Muscle of back (tissue), 11 donors: ENCODE results near the gene ACADS. TPM values are rescaled to one million over a fixed set of nuclear protein-coding genes. Genes with fewer than 3 reads are reported as not detected.

Experiments
- DNase-seq, 3 donors: peaks; one replicate each; pipeline versions ENCODE4 v3.0.0 to v3.0.0-alpha.2; 2013
- polyA plus RNA-seq, 10 donors: library from polyadenylated mRNA; unstranded; fragments of 120-200 nt; gene quantifications; one replicate each; pipeline ENCODE4 v1.2.1, GENCODE V29; 2013; ENCODE audit not compliant: insufficient read length in 10 of 10

Gene ACADS
- polyA plus RNA-seq, 10 donors = 13.9 to 19.1 (median 17.0) TPM

- DNase-seq = no peak
These were observed 28.3 kb upstream of the ACADS start for GRCh38 chr12:120697344-120697743.

DNA sequence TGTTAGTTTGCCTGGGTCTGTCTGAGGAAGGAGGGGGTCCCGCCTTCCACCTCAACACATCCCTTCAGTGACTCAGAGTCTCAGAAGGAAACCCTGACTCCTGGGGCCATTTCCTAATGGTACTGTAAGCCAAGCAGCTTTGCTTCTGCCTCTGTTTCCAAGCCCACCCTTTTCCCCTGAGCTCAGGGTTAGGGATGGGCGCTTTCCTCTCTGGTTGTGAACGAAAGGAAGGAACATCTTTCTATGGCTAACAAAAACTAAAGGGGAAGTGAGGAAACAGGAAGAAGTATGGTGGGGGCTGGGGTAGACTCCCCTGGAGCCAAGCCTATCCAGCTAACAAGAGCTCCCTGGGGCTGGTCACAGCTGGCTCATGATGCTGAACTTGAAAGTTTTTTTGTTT, 27.0 kb upstream of the ACADS start:
- DNase-seq = no peak

- no peak for DNase-seq
These were observed 26.1 kb upstream of the ACADS start for GRCh38 chr12:120699553-120699952.

DNA sequence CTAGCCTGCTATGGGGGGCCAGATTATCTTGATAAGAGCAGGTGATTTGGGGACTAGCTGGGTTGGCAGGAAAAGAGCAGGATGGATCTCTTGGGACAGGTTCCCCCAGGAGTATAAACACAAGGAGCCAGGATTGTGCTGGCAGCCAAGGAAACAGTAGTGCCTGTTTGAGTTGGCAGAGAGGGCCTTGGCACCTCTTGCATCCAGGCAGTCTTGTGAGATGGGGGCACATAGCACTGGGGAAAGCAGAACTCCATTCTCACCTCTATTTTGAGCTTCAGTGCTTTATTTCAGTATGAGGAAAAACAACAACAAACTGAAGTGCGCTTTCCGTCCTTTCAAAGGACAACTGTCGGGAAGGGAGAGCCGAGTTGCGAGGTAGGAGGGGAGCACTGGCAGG, 24.7 kb upstream of the ACADS start:
- no peak for DNase-seq

- no peak for DNase-seq
These were observed 23.0 kb upstream of the ACADS start for GRCh38 chr12:120702637-120703036.

- DNase-seq = no peak
These were observed 22.2 kb upstream of the ACADS start for GRCh38 chr12:120703311-120703942.

GRCh38 chr12:120705618-120706017, 20.0 kb upstream of the ACADS start:
- no peak for DNase-seq

DNA sequence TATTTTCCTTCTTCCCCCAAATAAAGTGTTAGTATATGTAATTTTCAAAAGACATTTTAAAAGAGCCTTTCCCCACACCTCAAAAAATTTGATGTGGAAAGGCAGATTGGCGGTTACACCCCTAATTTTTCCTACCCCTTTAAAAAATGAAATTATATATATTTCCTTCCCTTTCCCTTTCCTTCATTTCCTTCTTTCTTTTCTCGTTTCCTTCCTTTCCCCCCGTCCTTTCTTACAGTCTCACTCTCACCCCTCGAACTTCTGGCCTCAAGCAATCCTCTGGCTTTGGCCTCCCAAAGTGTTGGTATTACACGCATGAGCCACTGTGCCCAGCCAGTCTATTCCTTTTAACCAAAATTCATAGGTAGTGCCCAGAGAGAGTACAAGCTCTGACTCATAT, 19.6 kb upstream of the ACADS start:
- no peak for DNase-seq

- DNase-seq = no peak
These were observed 17.0 kb upstream of the ACADS start for GRCh38 chr12:120708651-120709050.

GRCh38 chr12:120710031-120710804, 15.4 kb upstream of the ACADS start, which contains the start of gene UNC119B:
UNC119B (plus strand) TSS chr12:120710458; CDS start chr12:120710475, 17 bp downstream.
- peak; percentile 52 to 94 (median 80) for DNase-seq

GRCh38 chr12:120710805-120711296, 14.8 kb upstream of the ACADS start:
- DNase-seq = peak in 1 of 3 donors; percentile 32

DNA sequence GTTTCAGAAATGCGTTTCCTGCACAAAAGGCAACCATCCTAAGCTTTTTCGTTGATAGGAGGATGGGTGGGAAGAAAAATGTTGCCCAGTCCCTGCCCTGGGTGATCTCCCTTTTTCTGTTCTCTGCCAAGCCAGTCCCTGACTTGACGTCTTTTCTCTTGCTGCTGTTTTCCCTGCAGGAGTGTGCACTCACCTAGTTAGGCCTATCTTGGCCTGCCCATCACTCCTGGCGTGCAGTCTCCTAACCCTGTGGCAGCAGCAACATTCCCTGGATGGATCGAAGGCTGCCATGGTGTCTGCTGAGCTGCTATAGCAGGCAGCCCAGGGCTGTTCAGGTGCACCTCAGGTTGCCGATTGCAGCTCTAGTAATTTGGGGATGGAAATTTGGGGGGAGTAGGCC, 14.2 kb upstream of the ACADS start:
- DNase-seq = no peak

DNA sequence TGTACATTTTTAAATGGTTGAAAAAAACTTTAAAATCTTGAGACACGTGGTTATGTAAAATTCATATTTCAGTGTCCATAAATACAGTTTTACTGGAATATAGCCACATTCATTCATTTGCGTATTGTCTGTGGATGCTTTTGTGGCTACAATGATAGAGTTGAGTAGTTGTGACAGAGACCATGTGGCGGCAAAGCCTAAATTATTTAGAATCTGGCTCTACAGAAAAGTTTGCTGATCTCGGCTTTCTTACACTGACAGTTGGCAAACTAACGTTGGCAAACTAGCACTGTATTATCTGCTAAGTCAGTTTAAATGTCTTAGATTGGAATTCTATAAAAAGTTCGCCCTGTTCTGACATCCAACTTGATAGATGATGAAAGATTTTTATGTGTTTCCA, 13.0 kb upstream of the ACADS start:
- DNase-seq = no peak

DNA sequence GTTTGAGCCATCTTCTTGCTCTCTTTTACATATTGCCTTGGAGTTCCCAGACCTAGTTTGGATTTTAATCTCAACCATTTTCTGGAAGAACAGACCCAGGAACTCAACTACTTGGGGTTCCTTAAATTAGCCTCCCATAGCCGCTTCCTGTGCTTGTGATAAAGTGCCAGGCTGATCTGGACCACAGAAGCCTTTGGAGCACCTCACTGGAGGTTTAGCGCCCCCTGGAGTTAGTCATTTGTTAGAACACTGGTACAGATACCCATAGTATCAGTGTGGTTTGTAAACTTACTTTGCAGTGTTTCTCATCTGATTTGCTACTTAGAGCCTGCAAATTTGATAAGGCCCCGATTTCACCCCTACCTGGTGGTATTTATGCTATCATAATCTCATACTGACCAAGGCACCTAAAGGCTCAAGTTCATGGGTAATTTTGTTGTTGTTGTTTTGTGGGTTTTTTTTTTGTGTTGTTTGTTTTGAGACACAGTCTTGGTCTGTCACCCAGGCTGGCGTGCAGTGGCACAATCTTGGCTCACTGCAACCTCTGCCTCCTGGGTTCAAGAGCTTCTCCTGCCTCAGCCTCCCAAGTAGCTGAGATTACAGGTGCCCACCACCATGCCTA, 11.7 kb upstream of the ACADS start:
- DNase-seq = peak; percentile 76 to 86 (median 82)

DNA sequence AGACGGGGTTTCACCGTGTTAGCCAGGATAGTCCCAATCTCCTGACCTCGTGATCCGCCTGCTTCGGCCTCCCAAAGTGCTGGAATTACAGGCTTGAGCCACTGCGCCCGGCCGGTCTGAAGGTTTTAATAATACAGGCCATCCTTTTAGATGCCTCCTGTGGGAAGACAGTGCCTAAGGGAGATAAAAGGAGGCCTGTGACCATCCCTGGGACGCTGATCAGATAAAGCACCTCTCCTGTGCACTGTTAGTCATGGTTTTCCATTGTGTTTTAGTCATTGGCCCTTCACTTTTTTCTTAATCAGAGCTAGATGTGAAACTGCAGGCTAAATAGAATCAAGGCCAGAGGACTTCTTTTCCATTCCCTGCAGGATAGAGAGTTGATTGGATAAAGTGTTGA, 7.6 kb upstream of the ACADS start:
- no peak for DNase-seq

DNA sequence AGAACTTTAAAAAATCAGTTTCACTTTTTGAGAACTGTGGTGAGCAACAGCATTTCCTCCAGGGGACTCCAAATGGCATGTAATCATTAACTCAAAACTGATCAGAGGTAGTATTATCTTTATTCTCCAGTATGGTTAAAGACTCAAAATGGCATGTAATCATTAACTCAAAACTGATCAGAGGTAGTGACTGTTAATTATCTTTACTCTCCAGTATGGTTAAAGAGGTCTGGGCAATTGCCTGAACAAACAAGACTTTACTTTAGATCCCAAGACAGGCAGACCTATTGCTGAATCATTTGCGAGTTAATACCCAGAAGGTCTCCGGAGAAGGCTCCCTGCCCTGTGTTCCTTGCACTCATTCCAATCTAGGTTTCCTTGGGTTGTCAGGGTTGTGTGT, 6.6 kb upstream of the ACADS start:
- no peak for DNase-seq

- no peak for DNase-seq
These were observed 6.0 kb upstream of the ACADS start for GRCh38 chr12:120719496-120720233.

DNA sequence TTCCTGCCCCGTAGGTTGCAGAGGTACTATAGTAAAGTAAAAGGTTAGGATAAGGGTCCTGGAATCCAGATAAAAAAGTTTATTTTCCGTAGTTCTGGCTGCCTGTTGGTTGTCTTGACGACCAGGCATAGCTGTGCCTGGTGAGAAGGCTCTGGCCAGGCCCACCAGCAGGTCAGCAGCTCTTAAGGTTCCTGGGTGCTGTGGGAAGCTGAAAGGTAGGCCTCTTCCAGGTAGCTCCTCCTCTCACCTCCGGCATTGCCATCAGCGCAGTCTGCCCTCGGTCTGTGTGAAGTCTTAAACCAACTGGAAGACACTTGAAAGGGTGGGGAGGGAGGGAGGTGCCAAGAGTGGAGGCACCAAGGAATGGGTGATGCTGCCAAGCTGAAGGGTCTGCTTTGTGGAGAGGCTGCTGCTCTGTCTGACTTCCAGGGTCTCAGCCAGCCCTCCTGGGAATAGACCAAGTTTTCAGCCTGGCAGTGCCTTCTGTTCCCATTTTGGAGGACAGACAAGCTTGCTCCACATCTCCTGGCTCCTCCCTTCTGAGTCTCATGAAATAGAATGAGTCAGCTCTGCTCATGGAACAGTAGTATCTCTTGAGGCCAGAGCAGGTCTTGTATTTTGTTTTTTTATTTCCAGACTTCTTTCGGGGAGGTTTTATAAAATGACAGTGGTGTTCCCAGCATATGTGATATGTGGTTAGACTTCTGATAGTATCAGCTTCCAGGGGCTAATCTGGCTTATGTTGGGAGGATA, 5.2 kb upstream of the ACADS start:
- DNase-seq = no peak

DNA sequence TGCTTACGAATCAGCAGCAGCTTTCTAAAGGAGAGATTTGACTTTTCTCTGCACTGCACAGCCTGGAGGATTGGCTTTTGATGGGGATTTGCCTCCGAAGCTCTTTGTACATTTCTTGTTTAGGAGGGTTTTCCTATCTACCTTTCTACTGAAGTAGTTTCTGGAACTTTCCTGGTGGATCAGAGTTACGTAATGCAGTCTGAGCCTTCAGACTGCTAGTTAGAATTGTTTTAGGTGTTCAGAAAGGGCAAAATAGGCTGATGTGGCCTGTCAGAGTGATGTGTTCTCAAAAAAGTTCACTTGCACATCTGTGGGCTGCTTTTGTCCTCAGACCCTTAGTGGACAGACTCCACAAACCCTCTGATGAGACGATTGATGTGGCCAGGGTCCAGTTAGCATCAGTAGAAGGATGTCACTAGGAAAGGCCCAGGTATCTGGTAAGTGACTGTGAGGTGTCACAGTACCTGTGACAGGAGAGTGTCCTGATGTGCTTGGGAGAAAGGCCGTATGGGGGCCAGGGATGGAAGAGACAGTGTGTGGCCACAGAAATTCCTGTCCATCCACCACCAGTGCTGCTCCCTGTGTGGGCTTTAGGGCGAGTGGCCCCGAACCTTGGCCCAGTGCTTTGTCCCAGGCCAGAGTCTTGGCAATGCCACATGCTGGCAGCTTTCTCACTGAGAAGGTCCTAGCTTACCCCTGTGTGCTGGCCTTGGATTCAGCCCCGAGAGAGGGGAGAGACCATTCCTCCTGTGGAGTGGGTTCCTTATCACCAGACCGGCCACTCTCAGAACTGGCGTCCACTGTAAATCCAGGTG, 4.4 kb upstream of the ACADS start:
- no peak for DNase-seq

GRCh38 chr12:120721866-120722265, 3.8 kb upstream of the ACADS start:
- DNase-seq = no peak
